GM23248 (cell line): ENCODE measurements around the gene ZBTB18.

Experiments used
- EZH2 ChIP-seq: fragments of 200-600 bp; sonication (generic); IDR thresholded peaks from 2 replicates; pipeline ENCODE4 v1.6.1; 2018; ENCODE audit warnings: antibody characterized with exemption, mild to moderate bottlenecking; ENCODE audit not compliant: insufficient read depth, poor library complexity, severe bottlenecking
- EZH2phosphoT487 ChIP-seq: fragments of 200-600 bp; sonication (generic); IDR thresholded peaks from 2 replicates; pipeline ENCODE4 v1.6.1; 2018; ENCODE audit warnings: antibody characterized with exemption, moderate library complexity, mild to moderate bottlenecking, low read depth; ENCODE audit not compliant: insufficient read depth

DNA sequence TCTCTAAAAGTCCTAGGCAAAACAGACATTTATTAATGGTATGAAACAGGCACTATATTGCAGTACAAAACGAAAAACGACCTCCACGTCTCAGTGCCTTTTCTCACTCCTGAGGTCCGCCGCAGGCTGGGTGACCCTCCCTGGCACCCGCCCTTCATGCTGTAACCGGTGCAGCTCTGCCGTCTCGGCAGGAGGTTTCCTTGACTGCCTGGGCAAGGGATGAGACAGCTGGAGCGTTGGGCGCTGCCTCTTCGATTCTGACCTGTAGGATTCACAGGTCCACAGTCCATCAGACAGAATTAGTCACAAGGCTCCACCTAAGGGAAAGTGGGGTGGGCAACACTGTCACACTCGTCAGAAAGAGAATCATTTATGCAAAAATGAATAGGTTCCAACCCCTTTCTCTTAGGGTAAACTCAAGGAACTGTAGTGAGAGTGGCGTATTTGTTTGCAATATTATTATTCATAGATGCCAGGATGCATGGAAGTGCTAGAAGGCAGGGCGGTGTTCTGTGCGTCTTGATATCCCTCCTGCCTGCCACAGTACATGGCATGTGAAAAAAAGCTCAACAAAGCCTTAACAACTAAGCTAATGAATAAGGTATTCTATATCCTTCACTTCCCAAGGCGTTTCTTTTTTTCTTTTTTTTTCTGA lies 23.5 kb upstream of the ZBTB18 start:
- no peak for TF ChIP-seq EZH2
- no peak for TF ChIP-seq EZH2phosphoT487
